Renal cortex interstitium (tissue), 11 donors: Measurements from ENCODE around the gene PUM1. TPM values are rescaled to one million over a fixed set of nuclear protein-coding genes. Genes with fewer than 3 reads are reported as not detected.
"Not testable (repeated sequence)": the region's sequence is repeated elsewhere in the genome, so short reads cannot be mapped to it uniquely, and the experiment has no call there.

Experiments
- DNase-seq, 11 donors: peaks; one replicate each; pipeline ENCODE4 v3.0.0-alpha.2; 2013; ENCODE audit warnings: low read depth in 9 of 11, low spot score in 4 of 11; ENCODE audit errors: extremely low read depth in 1 of 11
- polyA plus RNA-seq, 3 donors: library from polyadenylated mRNA; unstranded; fragments of 120-200 nt; gene quantifications; one replicate each; pipeline ENCODE4 v1.2.1, GENCODE V29; 2013; ENCODE audit not compliant: insufficient read length in 3 of 3

PUM1 gene
- polyA plus RNA-seq, 3 donors: 108 to 134 (median 120) TPM

DNA sequence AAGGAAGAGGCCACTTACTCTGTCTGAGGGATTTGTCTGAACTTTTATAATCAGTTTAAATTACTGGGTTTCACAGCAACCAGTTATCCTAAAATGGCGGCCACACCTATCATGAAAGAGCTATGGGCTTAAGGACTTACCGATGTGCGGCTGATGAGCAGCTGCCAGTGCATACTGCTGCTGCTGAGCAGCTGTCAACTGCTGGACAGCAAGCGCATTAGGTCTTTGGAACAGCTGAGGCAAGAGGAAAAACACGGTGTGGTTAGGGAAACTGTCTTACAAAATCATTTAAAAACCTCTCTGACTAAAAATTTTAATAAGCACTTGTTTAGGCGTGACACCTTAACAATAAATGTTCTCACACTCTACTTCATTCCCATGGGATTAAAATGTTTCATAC, 84.3 kb downstream of the PUM1 start:
- DNase-seq: no peak

DNA sequence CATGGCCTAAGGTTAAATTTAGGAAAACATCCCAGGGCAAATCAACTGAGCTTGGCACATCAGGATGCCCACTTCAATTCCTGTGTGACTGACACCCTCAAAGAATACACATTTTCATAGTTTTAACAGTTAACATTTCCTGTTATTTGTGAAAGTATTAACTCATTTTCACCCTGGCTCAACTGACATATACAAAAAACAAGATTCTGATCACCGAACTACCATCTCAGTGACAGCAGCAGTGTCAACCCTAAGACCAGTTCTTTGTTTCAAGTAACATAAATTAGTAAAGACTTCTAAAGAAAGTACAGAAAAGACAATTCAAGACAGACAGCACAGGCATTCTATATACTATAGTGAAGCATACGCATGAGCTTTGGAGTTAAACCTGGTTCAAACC, 88.0 kb downstream of the PUM1 start:
- no peak for DNase-seq

DNA sequence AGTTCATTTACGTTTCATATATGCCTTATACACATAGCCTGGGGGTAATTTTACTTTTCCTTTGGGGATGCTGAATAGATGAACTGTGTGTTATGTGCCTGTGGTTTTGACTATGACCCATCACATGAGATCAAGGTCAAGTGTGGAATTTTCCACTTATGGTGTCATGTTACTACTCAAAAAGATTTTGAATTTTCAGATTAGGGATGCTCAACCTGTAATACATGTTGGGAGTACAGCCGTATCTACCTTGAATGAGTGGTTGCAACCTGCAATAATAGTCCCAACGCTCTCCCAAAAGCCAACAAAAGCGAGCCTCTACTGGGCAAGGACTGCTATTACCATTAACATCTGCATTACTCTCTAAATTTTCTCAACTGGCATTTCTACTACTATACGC, 88.4 kb downstream of the PUM1 start:
- no peak for DNase-seq

DNA sequence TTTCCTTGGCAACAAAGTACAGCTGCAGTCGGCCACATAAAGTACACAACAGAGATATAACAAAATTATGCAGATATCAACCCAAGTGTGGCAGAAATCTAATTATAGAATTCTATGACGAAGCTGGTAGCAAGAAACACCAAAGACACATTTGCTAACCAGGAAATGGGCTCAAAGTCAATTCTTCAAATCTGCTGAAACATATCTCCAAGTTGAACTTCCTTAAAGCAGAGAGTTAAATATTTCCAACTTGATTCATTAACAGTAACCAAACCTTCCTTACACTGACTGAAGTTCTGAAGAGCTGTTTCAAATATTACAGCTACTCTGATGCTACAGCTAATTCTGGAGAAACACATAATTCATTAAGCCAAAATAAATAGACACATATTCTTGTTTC, 89.4 kb downstream of the PUM1 start:
- peak in 1 of 11 donors; percentile 20 for DNase-seq

DNA sequence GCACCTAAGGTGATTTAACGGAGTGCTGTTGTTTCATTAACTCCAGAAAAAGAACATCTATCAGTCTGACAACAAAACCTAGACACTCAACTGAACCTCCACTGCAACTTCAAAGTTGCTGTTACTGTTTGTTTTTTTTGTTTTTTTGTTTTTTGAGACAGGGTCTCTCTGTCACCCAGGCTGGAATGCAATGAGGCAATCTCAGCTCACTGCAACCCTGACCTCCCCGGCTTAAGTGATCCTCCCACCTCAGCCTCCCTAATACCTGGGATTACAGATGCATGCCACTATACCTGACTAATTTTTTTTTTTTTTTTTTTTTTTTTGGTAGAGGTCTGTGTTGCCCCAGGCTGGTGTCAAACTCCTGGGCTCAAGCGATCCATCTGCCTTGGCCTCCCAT, 90.3 kb downstream of the PUM1 start:
- no peak for DNase-seq

DNA sequence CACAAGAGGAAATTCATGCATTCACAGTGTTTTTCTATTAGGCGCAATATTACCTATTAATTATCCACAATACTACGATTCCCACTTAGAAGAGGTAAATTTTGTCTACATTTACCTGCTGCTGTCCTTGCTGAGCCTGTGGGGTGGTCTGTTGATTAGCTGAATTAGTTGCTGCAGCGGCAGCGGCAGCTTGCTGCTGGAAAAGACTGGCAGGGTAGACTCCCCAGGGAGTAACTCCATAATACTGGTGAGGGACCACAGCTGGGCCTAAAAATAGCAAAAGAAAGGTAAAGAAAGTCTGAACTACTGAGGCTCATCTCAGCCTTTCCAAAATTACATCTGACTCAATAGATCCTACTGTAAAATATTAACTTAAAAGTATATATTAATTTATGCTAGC, 91.0 kb downstream of the PUM1 start:
- no peak for DNase-seq

DNA sequence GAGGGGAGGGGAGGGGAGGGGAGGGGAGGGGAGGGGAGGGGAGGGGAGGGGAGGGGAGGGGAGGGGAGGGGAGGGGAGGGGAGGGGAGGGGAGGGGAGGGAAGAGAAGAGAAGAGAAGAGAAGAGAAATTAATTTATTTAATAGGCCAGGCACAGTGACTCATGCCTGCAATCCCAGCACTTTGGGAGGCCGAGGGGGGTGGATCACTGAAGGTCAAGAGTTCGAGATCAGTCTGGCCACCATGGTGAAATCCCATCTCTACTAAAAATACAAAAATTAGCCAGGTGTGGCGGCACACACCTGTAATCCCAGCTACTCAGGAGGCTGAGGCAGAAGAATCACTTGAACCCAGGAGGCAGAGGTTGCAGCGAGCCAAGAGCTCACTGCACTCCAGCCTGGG, 93.2 kb downstream of the PUM1 start:
- DNase-seq: not testable (repeated sequence)

DNA sequence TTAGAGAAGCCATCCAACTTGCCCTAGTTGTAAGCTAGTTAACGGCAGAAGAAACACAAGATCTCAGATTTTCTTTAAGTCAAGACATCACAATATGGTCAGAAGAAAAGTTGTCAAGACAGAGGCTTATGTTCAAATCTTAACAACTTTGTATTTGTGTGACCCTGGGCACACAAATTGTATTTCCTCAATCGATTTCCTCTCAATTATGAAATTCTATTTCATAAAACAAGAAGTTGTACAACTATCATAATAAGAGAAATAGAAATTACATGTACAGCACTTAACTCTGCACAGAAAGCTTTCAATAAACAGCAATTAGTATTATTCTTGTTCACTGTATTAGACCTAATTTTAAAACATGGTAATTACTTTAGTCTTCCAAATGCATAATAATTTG, 94.0 kb downstream of the PUM1 start:
- DNase-seq: no peak

DNA sequence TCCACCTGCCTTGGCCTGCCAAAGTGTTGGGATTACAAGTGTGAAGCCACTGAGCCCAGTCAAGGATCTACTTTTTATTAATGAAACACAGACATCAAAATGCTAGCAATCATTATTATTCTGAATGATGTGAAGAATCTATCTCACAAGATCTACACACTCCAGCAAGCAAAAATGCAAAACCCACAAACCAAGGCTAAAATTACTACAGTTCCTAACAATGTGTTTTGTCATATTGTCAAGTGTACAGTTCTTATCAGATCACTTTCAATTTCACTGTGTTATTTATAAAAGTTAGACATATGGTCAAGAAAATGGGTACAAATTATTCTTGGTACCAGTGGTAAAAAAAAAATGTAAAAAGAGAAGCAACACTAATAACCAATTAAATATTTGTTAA, 95.6 kb downstream of the PUM1 start:
- no peak for DNase-seq

DNA sequence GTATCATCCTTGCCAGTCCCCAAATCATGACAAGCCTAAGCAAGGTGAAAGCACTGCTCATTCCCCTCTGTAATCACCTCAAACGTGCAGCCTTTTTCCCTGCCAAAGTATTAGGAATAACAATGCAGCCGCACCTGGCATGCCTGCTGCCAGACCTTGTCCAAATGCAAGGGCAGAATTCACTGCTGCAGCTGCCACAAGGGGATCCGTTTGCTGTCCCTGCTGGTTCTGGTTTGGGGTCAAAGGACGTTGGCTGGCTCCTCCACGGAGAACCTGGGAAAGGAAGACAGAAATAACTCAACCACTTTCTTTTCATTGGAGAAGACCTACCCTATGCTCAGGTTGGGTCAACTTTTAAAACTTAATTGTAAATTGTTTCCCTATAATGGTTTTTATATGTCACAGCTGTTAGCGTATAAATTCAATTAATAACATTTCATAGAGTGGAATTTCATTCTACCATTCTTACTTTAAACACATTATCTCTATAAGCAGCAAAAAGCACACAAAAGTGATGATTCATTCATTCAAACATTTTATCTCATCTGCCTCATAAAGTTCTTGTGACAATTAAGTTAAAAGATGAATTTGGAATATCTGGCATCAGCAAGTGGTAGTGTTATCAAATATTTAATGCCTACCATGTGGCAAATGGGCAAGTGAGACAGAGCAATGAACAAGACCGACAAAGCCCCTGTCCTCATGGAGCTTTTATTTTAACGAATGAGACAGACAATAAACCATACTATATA, 97.1 kb downstream of the PUM1 start:
- no peak for DNase-seq

DNA sequence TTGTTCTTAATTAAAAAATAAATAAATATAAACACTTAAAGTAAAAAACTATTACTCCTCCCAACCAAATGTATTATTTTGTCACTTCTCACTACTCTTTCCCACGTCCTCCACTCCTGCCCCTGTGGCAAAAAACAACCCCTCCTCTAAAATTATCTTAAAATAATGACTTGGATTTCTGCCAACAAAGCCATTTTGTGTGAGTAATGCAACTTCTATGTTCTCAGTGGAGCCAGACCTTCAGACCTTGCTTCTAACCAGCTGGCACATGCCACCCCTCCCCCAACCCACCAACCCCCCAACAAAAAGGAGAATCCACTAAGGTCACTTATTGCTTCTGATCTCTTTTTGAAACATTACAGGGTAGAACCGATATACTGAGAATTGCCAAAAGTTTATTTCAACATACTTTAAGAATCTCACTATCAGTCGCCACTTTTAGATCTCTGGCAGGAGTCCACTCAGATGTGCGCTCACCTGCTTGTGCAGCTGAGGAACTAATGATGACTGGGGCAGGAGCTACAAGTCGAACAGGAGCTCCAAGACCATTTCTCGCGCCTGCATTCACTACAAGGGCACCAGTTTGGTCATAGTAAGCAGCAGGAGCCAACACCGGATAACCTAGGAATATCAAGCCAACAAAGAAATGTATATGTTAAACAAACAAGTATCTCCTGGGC, 98.7 kb downstream of the PUM1 start:
- DNase-seq: peak in 8 of 11 donors; percentile 9 to 43 (median 24)

DNA sequence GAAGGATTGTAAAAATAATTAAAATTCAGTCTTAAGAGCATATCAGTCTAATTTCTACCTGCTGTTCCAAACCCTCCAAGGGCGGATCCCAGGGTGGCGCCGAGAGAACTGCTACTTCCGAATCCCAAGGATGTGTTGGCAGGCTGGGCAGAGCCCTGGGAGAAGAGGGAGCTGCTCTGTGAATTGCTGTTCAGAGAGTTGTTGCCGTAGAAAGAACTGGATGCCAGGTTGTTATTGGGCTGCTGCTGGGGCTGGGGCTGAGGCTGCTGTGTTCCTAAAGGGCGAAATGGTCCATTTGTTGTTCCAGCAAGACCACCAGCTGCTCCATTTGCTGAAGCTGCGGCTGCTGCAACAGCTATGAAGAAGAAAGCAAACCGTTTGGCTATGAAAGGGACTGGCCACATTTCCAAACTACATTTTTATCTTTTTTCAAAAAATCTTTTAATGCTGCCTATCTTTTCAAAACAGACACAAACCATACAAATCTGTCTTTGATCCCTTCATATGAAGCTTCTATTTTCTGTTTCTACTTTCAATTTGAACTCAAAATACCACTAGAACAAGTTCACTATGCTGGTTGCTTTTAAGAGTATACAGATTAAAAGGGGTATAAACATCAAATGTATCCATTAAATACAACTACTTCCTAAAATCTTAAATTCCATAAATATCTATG, 99.5 kb downstream of the PUM1 start:
- DNase-seq: no peak

DNA sequence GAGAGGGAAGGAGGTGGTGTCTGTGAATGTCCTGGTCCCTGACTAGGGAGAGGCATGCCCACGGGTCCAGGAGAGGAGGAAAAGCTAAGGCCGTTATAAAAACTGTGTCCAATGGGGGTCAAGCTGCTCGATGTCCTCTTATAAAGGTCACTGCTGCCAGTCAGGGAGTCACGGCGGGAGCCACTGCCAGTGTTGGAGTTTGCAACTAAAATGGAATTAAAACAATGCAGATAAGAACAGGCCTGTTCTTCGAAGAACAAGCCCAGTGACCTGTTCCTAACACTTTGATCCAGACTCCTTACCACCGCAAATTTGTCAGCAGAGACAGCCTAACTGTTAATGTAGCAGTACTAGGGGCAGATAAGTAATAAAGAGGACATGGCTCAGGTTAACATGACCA, 100.8 kb downstream of the PUM1 start:
- no peak for DNase-seq

DNA sequence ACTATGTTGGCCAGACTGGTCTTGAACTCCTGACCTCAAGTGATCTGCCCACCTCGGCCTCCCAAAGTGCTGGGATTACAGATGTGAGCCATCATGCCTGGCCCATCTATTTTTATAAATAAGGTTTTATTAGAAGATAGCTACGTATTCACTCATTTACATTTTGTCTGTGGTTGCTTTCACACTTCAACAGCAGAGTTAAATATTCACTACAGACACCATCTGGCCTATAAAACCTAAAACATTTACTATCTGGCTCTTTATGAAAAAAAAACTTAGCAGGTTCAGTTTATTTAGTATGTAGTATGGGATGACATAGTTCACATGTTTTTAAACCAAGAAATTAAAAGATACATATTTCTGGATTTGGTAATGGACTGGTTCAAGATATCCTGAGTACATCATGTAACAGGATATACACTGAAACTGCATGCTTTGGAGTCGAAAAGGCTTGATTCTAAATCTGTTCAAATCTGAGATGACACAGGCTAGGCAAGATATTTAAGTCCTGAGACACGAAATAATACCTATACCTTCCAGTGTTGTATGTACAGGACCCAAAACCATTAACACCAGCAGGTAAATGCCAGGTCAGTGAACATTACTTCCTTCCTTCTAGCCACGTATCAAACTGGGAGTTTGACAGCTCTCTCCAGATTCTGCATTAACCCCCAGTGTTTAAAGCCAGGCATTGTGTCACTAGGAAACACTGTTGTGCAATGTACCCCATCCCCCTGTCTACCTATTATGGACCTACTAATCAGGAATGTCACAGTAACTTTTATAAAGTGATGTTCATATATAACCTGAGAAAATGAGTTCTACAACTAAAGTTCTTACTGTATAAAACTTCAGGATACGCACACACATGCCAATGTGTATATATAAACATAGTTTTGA, 102.7 kb downstream of the PUM1 start:
- DNase-seq: no peak

DNA sequence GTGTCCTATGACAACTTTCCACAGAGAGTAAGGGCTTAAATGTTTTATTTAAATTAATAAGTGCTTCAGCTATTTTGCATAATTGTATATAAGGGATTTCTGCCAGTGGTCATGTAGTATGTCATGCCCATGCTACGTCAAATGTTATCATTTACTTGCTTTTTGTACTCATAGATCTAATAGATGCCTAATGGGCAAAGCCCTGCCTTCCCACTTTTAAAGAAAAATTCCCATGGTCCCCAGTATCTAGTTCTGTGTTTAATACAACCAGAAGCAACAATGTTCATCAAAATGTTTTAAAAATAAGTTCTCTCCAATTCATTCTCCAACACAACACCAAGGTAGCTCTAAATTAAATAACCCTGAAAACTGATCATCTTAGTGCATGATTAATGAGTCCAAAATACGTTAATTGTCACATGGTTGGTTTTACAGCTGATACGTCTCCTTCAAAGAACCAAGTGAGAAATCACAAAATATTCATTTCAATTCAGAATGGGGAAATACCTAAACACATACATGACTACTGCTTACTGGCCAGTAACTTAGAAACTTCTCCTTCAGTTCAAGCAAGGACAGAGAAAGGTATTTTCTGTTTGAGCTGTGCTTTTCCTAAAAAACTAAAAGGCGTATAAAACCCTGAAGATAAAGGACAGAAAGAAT, 107.8 kb downstream of the PUM1 start:
- DNase-seq: no peak

DNA sequence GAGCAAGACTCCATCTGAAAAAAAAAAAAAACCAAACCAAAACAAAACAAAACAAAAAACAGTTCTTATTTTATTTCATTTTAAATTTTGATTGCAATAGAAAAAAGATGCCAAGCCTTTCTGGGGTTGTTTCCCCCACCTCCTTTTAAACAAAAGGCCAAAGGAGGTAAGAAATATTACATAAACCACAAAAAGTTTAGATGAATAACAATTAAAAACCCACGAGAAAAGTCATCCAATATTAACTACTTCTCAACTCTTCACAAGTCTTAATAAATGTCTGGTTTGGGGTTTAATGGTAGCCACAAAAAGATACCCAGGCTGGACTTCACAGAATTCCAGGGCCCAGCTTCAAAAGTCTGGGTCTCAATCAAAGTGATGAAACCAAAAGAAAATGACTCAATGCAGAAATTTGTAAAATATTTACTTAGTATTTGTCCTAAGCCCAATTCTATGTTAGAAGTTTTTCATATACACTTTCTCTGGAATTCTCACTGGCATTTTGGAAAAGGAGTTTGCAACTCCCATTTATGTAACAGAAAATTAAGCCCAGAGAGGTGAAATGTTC, 110.0 kb downstream of the PUM1 start:
- no peak for DNase-seq

DNA sequence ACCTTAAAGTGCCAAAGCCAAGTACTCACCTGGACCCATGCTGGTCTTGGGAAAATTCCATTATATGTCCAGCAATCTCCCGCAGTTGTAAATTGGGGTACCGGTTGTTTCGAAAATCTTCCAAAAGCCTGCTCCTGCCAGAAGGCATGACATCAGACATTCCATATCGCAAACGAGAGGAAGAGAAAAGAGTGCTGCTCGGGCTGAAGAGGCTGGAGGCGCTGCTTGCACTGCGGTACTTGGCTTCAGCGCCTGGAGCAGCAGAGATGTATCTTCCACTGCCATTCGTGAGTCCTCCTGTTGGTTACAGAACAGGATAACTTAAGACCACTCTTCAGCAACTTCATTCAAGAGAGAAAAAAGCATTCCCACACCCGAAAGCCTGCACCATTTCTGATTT, 111.8 kb downstream of the PUM1 start:
- DNase-seq: no peak

DNA sequence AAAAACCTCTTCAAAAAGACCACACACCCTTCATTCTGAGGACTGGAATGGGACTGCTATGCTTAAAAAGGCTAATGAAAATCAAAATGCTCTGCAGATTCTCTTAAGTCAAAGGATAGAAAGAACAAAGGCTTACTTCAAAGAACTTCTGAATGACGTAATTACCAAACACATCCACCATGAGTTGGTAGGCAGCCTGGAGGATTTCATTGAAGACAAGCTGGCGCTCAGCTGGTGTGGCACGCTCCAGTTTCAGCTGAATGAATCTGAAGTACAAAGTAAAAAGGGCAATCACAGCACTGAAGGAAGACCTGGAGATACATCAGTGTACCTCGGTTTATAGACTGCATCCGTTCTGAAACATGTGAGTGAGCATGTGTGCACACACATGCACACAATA, 113.4 kb downstream of the PUM1 start:
- no peak for DNase-seq

DNA sequence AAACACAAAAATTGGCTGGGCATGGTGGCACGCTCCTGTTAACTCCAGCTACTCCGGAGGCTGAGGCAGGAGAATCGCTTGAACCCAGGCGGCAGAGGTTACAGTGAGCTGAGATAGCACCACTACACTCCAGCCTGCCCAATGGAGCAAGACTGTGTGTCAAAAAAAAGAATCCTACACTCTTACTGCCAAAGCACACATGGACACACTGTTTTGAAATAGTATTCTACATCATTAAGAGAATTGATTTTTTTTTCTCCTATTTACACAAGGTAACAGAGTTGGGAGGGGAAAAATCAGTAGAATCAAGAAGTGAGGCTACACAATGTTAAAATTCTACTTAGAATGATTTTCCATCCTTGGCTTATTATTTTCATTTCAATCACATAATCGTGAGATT, 114.8 kb downstream of the PUM1 start:
- DNase-seq: no peak
